H9 (cell line): ENCODE measurements around the gene POU3F2. TPM values are rescaled to one million over a fixed set of nuclear protein-coding genes. Genes with fewer than 3 reads are reported as not detected.

Experiments used
- DNase-seq: peaks from one replicate; pipeline ENCODE4 v3.0.0-alpha.2; 2017
- H2AFZ ChIP-seq: one replicate; pipeline ENCODE4 v1.6.1; 2013; ENCODE audit warnings: mild to moderate bottlenecking, low read length, control low read depth, moderate library complexity
- H2AK5ac ChIP-seq: 2 replicates; pipeline ENCODE4 v1.6.1; 2013; ENCODE audit warnings: low read length, control low read depth, mixed read lengths; ENCODE audit not compliant: insufficient read length
- H2BK120ac ChIP-seq: one replicate; pipeline ENCODE4 v1.6.1; 2013; ENCODE audit warnings: low read depth, mild to moderate bottlenecking, low read length, control low read depth, inconsistent platforms; ENCODE audit not compliant: poor library complexity, severe bottlenecking
- H2BK12ac ChIP-seq: 2 replicates; pipeline ENCODE4 v1.6.1; 2013; ENCODE audit warnings: low read length, control low read depth, mixed read lengths, low read depth; ENCODE audit not compliant: insufficient read length
- H2BK15ac ChIP-seq: 2 replicates; pipeline ENCODE4 v1.6.1; 2013; ENCODE audit warnings: low read depth, low read length, control low read depth
- H2BK20ac ChIP-seq: one replicate; pipeline ENCODE4 v1.6.1; 2013; ENCODE audit warnings: low read depth, mild to moderate bottlenecking, low read length, control low read depth, inconsistent platforms; ENCODE audit not compliant: poor library complexity, severe bottlenecking
- H2BK5ac ChIP-seq: 2 replicates; pipeline ENCODE4 v1.6.1; 2013; ENCODE audit warnings: low read length, control low read depth, mixed read lengths; ENCODE audit not compliant: insufficient read length
- H3K14ac ChIP-seq: 2 replicates; pipeline ENCODE4 v1.6.1; 2013; ENCODE audit warnings: low read length, control low read depth; ENCODE audit not compliant: insufficient read depth
- H3K18ac ChIP-seq: 2 replicates; pipeline ENCODE4 v1.6.1; 2013; ENCODE audit warnings: low read depth, mild to moderate bottlenecking, mixed read lengths, low read length, control low read depth; ENCODE audit not compliant: insufficient read length
- H3K23ac ChIP-seq: 2 replicates; pipeline ENCODE4 v1.6.1; 2013; ENCODE audit warnings: low read length, control low read depth, mixed read lengths, low read depth; ENCODE audit not compliant: insufficient read length
- H3K23me2 ChIP-seq: 2 replicates; pipeline ENCODE4 v1.6.1; 2013; ENCODE audit warnings: low read depth, mild to moderate bottlenecking, mixed read lengths, low read length, control low read depth; ENCODE audit not compliant: insufficient read length, poor library complexity, severe bottlenecking
- H3K27ac ChIP-seq: 2 replicates; pipeline ENCODE4 v1.5.1; 2013; ENCODE audit warnings: low read length, control low read depth, mixed read lengths, low read depth; ENCODE audit not compliant: insufficient read length
- H3K27me3 ChIP-seq: 2 replicates; pipeline ENCODE4 v1.6.1; 2013; ENCODE audit warnings: low read length, control low read depth, inconsistent platforms; ENCODE audit not compliant: insufficient read depth
- H3K4ac ChIP-seq: 2 replicates; pipeline ENCODE4 v1.6.1; 2013; ENCODE audit warnings: low read depth, mild to moderate bottlenecking, control low read depth, inconsistent platforms, low read length, moderate library complexity
- H3K4me1 ChIP-seq: 2 replicates; pipeline ENCODE4 v1.6.1; 2013; ENCODE audit warnings: low read length, control low read depth, inconsistent platforms; ENCODE audit not compliant: insufficient read depth
- H3K4me2 ChIP-seq: 2 replicates; pipeline ENCODE4 v1.6.1; 2013; ENCODE audit warnings: low read length, control low read depth, mixed read lengths; ENCODE audit not compliant: insufficient read length, insufficient read depth
- H3K56ac ChIP-seq: 2 replicates; pipeline ENCODE4 v1.6.1; 2013; ENCODE audit warnings: low read depth, mild to moderate bottlenecking, mixed read lengths, low read length, control low read depth; ENCODE audit not compliant: insufficient read length
- H3K79me1 ChIP-seq: 2 replicates; pipeline ENCODE4 v1.6.1; 2013; ENCODE audit warnings: low read depth, mild to moderate bottlenecking, moderate library complexity, low read length, control low read depth, inconsistent platforms; ENCODE audit not compliant: insufficient read depth, poor library complexity, severe bottlenecking
- H3K79me2 ChIP-seq: 2 replicates; pipeline ENCODE4 v1.6.1; 2013; ENCODE audit warnings: low read length, control low read depth, inconsistent platforms; ENCODE audit not compliant: insufficient read depth
- H3K9ac ChIP-seq: 2 replicates; pipeline ENCODE4 v1.6.1; 2013; ENCODE audit warnings: low read length, control low read depth, mixed read lengths; ENCODE audit not compliant: insufficient read length; ENCODE audit errors: extremely low read depth
- H3K9me3 ChIP-seq: one replicate; pipeline ENCODE4 v1.6.1; 2013; ENCODE audit warnings: low read depth, low read length, inconsistent platforms; ENCODE audit not compliant: control insufficient read depth
- H3T11ph ChIP-seq: one replicate; pipeline ENCODE4 v1.6.1; 2013; ENCODE audit warnings: mild to moderate bottlenecking, low read length, control low read depth, inconsistent platforms
- H4K20me1 ChIP-seq: one replicate; pipeline ENCODE4 v1.6.1; 2013; ENCODE audit not compliant: control insufficient read depth, insufficient read length, insufficient read depth
- H4K5ac ChIP-seq: 2 replicates; pipeline ENCODE4 v1.6.1; 2013; ENCODE audit warnings: low read depth, mild to moderate bottlenecking, mixed read lengths, low read length, control low read depth; ENCODE audit not compliant: insufficient read length
- H4K8ac ChIP-seq: replicated peaks from 2 replicates; pipeline ENCODE4 v1.6.1; 2013; ENCODE audit warnings: low read length, control low read depth, mixed read lengths, low read depth; ENCODE audit not compliant: insufficient read length
- H4K91ac ChIP-seq: 2 replicates; pipeline ENCODE4 v1.6.1; 2013; ENCODE audit warnings: low read depth, mild to moderate bottlenecking, moderate library complexity, mixed read lengths, low read length, control low read depth; ENCODE audit not compliant: insufficient read length
- H3K27ac Mint-ChIP-seq, 3 experiments: 2 replicates in 2 of 3; 3 replicates in 1 of 3; pipeline ENCODE4 v1.8.0; 2020 to 2021; ENCODE audit warnings: mixed read lengths in 3 of 3, mild to moderate bottlenecking in 1 of 3, moderate library complexity in 1 of 3
- H3K27me3 Mint-ChIP-seq: 2 replicates; pipeline ENCODE4 v1.8.0; 2021; ENCODE audit warnings: low read depth, mild to moderate bottlenecking, moderate library complexity, mixed read lengths
- H3K36me3 Mint-ChIP-seq, 3 experiments: 2 replicates in 2 of 3; 3 replicates in 1 of 3; pipeline ENCODE4 v1.8.0; 2020 to 2021; ENCODE audit warnings: low read depth in 3 of 3, mixed read lengths in 3 of 3; ENCODE audit not compliant: insufficient read depth in 1 of 3
- H3K4me1 Mint-ChIP-seq, 2 experiments: 2 replicates each; pipeline ENCODE4 v1.8.0; 2020; ENCODE audit warnings: mixed read lengths in 2 of 2
- H3K4me3 Mint-ChIP-seq, 2 experiments: 2 replicates in 1 of 2; 3 replicates in 1 of 2; pipeline ENCODE4 v1.8.0; 2020 to 2021; ENCODE audit warnings: mild to moderate bottlenecking in 2 of 2, mixed read lengths in 2 of 2, moderate library complexity in 1 of 2
- H3K9me3 Mint-ChIP-seq, 2 experiments: 2 replicates in 1 of 2; 3 replicates in 1 of 2; pipeline ENCODE4 v1.8.0; 2020; ENCODE audit warnings: mild to moderate bottlenecking in 2 of 2, mixed read lengths in 2 of 2, moderate library complexity in 1 of 2
- WGBS: extraction: QIAGEN DNeasy Blood & Tissue Kit; methylation state at CpG from one replicate; pipeline ENCODE4 v1.1.7; 2013; ENCODE audit warnings: missing lambda C conversion rate, low lambda C conversion rate, mixed read lengths; ENCODE audit not compliant: insufficient read length; ENCODE audit errors: extremely low coverage; 5-methylcytosine and 5-hydroxymethylcytosine counted together
- total RNA-seq: library from RNA; stranded (reverse); gene quantifications from 2 replicates; pipeline ENCODE4 v1.2.1, GENCODE V29; 2021
- TF ChIP-seq, protein P1 (sequence below): fragments of 200-600 bp; sonication (generic); conservative IDR thresholded peaks from 3 replicates; pipeline ENCODE4 v1.8.0; 2021; ENCODE audit warnings: antibody characterized with exemption, mild to moderate bottlenecking

POU3F2 gene
- total RNA-seq, 1 experiment from 2014 or later = 0.09 TPM

DNA sequence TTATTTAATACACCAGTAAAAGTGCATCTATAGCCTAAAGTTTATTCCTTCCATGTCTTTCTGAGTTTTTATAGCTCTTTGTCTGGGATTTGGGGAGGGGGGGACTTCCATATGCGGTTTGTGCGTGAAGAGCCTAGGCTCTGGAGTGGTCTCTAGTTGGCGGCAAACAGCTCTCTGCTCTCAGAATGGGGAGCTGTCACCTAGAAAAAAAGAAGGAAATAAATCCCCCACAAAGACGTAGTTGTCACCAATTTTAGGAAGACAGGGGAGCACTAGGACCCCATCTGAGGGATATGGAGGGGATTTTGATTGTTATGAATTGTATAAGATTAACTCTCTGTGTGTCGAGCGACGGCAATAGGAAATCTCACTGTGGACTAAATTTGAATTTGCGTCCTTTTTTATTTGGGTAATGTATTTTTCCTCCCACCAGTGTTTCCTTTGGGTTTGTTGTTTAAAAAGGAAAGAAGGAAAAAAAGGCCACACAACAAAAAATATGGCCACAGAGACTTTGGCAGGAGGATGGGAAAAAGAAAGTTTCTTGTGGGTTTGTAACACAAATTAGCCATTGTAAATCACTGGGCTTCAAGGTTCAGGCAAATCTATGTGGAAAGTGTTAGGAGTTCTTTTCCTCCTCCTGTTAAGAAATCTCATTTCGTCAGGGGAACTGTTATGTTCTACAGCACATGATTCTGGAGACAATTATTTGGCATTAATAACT is 7.4 kb downstream of the POU3F2 start:
- Histone ChIP-seq H3K79me1 (no peaks in the 10 kb centered on the region), H4K8ac (no peak overlapping the region), H2BK12ac (no peak overlapping the region), H4K20me1 (no peaks in the 10 kb centered on the region), H3K4me1 (0 out of 2 replicates have a peak, but pooled peaks cover 5% of the 10 kb centered on the region), H4K5ac (no peak overlapping the region), H2AFZ (no peak overlapping the region), H2BK5ac (no peak overlapping the region), H3T11ph (no peak overlapping the region), H2BK120ac (no peak overlapping the region), H3K23ac (no peak overlapping the region), H3K14ac (no peak overlapping the region), H4K91ac (no peak overlapping the region), H3K18ac (no peak overlapping the region), H3K23me2 (peaks cover 16% of the 10 kb centered on the region), H2BK15ac (no peak overlapping the region), H2AK5ac (no peak overlapping the region), H3K27me3 (peaks cover 62% of the 10 kb centered on the region), H3K27ac (no peak overlapping the region), H3K79me2 (no peaks in the 10 kb centered on the region), H3K9me3 (no peaks in the 10 kb centered on the region), H2BK20ac (no peak overlapping the region), H3K56ac (no peak overlapping the region), H3K4me2 (peak overlapping the region; percentile 65), H3K9ac (no peak overlapping the region), H3K4ac (no peak overlapping the region)
- no CpG with 5 or more reads among the region's 9 CpGs for WGBS
- Mint-ChIP-seq H3K4me3 (peak overlapping the region in 1 of 2 experiments; percentile 74; a peak in 3 of 5 replicates), H3K9me3 (no peaks in the 10 kb centered on the region; a peak in 1 of 5 replicates), H3K36me3 (no peaks in the 10 kb centered on the region; a peak in 1 of 7 replicates), H3K27me3 (peaks cover 98% of the 10 kb centered on the region), H3K4me1 (peaks cover 23 to 44% of the 10 kb centered on the region in 2 experiments), H3K27ac (no peak overlapping the region; a peak in 1 of 7 replicates)
- TF ChIP-seq, protein P1, sequence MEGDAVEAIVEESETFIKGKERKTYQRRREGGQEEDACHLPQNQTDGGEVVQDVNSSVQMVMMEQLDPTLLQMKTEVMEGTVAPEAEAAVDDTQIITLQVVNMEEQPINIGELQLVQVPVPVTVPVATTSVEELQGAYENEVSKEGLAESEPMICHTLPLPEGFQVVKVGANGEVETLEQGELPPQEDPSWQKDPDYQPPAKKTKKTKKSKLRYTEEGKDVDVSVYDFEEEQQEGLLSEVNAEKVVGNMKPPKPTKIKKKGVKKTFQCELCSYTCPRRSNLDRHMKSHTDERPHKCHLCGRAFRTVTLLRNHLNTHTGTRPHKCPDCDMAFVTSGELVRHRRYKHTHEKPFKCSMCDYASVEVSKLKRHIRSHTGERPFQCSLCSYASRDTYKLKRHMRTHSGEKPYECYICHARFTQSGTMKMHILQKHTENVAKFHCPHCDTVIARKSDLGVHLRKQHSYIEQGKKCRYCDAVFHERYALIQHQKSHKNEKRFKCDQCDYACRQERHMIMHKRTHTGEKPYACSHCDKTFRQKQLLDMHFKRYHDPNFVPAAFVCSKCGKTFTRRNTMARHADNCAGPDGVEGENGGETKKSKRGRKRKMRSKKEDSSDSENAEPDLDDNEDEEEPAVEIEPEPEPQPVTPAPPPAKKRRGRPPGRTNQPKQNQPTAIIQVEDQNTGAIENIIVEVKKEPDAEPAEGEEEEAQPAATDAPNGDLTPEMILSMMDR = no peak
- no peak for DNase-seq
